ENCODE data around the gene PRPS1L1.

The PRPS1L1 gene

DNA sequence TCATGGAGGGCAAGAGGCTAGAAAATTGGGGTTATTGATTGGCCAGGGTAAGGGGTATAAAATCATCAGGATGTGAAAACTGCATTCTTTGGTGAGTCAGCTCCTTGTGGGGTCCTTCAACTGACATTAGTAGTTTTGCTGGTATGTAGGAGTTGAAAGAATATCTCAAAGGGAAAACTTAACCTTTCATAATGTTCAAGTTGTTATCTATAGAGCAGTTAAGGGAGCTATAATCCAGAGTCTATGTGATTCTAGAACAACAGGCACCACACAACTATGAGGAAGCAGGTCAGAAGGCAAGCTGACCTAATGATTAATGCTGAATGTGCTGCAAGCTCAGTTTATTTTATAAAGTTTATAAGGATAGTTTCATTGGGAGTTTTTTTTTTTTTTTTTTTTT lies 13.7 kb downstream of the PRPS1L1 start:
- DNase-seq, result no peak

DNA sequence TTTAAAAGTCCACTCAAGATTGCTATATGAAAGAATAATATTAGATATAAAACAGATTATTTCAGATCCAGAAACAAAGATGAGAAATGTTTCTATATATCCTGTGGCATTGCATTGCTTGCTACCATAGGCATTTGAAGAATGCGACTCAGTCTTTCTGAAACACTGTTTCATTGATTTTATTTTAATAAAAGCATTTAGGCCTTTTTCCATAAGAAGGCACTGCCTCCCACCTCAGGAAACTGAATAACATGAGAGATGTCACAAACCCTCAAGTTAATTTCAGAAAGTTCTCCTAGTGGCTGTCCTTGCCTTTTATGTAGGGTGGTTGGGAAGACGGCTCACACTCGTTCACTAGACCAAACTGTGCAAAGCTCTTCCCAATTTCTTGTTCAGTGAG lies 23.3 kb downstream of the PRPS1L1 start:
- no peak for DNase-seq

DNA sequence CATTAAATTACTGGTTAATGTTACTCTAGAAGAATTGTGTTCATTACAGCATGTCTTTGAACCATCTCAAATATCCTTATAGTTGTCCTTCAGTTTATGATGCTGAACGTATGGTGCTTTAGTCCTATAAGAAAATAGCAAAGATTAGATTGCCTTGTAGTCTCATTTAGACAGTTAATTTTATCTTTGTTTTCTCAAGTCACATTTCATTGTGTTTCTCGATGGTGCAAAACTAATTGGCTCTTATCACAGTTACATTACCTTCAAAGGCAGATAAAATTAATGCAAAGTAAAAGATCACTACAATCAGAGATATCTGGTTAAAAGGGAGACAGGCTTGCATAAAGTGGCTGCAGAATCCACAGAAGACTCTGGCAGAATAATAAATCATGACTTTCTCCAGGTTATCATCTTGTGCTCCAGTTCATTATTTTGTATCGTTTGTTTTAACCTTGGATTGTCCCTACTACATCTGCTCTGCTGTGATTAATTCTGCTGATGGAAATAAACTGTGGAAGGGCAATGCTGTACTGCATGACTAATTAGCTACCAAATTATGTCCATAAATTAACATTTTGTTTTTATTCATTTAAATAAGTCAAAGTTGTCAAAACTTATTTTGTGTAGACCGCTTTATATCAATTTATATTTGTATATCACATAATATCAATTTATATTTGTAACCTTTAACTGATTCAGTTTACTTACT lies 24.2 kb downstream of the PRPS1L1 start:
- no peak for DNase-seq

DNA sequence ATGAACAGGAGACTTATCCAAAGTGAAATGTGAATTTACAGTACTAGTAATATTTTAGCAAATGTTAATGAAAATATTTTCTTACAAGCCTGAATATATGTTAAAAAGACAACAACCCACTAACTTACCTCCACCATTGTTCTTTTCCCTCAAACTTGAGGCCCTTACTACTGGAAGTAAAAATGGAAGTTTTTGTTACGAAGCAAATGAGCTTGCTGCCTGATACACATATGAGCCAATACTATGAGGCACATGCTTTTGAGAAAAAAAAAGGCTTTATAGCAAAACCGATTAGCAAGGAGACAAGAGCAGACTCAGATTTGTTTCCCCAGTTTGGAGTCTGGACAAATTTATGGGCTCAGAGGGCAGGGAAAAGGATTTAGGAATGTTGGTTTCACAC lies 29.0 kb downstream of the PRPS1L1 start:
- DNase-seq, result no peak

DNA sequence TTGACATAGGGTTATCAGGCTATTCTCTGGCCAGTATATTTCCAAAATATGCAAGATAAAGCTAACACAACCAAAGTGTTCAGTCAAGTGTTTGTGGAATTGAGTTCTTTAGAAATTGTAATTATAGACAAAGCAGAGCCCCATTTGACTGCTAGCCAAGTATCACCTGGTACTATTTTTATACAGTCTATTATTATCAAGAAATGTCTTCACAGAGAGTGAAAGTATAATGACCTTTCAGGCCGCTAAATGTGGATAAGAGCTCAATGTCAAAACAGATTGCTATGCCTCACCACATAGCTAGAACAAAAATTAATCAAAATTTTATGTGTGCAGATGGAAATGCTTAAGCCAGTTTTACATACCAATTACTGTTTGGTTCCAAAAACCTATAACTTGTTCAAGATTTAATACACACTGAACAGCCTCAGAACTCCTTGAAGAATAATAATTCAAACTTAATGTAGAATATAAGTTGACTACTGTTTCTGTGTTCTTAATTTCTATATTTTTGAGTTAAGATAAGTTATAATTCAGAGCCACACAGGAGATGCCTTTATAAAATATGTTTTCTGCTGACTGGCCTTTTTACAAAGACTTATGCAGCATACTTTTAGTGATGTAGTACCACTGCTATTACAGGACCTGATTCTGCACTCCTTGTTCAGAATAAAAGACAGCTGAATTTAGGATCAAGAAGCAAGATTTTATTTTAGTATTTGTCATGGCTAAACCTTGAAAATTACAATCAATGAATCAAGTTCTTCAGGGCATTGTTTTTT lies 31.0 kb downstream of the PRPS1L1 start:
- DNase-seq, result no peak

DNA sequence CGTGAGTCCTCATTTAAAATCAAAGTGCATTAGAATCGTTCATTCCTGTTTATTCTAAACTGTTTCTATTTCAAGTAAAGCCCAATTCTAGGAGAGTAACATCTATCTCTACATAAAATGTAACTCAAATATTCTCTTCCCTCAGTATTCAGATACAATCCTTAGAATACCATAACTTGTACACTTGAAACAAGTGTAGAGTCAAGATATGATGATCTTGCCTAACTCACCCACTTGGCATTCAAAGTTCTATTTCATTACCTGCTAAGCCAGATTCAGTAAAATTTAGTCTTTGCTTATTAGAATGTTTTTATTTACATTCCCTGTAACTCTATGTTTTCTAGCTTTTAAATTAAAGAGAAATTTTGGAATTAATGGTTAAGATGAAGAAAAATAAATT lies 31.6 kb downstream of the PRPS1L1 start:
- DNase-seq, result no peak

DNA sequence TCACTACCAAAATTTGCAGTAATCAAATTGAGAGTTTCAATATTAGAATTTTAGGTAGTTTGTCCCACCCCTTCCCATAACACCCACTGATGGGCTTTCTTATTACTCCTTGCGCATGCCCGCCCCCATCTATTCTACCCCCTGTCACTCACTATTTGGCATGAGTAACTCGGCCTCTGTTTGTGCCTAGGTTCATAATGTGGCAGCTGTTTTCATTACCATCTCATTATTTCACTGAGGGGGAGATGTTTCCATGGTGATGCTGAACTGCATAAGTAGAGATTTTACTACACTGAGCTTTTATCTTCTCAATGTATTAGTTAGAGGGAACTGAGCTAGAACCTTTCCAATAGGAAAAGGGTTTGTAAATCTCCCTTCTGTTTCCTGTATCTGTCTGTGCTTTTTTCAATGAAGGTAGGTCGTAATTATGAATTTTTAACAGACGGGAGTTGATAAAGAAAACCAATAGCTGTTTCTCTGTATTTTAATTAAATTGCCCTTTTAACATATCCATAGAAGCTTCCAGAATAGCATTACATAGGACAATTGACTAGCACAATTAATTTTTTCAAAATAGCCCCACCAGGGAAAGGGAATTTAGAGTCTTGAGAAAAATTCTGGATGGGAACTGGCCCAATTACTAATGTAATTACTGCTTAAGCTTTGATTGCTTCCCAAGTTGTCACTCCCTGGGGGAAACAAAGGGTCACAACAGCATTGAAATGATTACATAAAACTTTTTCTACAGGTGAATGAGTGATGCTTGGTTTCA lies 33.4 kb downstream of the PRPS1L1 start:
- DNase-seq, result peak in 1 of 2 donors; percentile 6

DNA sequence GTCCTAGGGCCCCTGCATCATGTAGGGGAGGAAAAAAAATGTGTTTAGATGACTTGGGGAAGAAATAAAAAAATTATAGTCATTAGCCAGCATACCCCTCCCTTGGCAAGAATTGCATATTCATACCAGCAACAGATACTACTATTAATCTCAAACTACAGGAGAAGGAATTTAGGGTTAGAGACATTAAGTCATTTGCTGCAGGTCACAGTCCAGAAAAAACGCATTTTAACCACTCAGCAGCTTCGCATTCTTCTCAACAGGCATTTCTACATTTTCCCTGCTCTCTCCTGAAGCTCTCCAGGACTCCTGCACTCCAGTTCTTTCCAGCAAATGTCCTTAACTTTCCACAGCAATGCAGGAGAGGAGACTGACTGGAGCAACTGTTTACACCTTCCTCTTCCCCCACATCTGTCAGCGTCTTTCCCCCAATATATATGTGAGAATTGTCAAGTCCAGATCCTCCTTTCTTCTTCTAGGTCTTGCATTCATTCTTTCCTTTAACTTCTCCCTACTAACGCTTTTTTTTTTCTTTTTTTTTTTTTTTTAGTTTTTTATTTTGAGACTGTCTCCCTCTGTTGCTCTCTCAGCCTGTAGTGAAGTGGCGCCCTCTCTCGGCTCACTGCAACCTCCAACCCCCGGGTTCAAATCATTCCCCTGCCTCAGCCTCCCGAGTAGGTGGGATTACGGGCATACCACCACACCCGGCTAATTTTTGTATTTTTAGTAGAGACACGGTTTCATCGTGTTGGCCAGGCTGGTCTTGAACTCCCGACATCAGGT lies 35.6 kb downstream of the PRPS1L1 start:
- DNase-seq, result peak in 1 of 2 donors; percentile 15

DNA sequence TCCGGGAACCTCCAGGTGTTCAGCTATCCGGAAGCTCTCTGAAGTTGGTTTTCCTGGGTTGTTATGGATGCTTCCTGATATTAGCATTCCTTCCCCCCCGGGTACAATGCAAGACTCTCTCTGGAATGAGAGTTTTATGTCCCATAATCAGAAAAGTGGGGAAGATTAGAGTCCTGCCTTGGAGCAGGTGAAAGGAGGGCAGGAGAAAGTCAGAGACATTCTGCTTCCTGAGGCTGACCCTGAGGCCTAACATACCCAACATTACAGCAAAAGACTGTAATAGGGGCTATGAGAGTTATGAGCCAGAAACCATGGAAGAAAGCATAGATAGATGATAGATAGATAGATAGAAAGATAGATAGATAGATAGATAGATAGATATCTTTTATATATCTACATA lies 36.9 kb downstream of the PRPS1L1 start:
- DNase-seq, result no peak

DNA sequence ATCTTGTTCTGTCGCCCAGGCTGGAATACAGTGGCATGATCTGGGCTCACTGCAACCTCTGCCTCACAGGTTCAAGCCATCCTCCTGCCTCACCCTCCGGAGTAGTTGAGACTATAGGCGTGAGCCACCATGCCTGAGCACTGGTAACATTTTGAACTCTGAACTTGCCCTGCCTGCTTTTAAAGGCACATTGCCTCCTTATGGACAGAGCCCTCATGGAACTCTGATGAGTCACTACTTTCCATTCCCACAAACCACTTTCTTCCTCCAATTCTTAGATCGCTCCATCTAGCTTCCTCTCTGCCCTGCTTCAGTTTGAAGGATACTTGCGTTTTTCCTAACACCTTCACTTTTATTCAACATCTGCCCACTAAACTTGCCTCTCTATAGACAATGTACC lies 38.1 kb downstream of the PRPS1L1 start:
- DNase-seq, result no peak

DNA sequence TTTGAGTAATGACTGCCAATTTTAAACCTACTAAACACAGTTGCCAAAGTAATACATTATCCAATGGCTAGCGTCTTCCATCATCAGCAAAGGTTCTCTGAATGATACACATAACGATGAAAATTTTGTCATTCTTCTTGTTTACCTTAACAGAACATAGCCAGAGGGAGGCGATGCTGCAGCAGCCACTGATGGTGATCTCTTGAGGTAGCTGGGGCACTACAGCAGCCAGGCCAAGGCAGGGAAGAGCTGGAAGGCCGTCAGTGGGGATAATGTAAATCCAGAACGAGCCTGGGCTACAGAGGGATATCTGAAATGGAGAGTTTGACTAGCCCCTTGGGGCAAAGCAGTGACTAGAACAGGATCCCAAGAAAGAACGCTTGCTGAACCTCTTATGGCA lies 38.8 kb downstream of the PRPS1L1 start:
- no peak for DNase-seq

DNA sequence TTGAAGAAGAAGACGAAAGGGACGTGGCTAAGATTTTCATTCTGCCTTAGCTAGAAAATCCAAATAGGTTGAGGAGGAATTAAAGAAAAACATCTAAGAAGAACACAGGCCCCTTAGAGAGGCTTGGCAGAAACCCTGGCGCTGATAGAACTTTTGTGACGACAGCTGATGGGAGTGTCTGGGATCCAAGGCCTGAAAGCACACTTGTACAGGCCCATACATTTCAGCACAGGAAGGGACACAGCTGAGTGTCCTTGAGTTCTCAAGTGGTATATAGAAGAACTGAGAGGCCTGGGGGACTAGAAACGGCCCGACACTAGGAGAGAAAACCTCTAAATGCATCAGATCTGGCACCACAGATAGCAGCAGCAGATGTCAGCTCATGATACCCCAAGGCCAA lies 39.5 kb downstream of the PRPS1L1 start:
- no peak for DNase-seq

DNA sequence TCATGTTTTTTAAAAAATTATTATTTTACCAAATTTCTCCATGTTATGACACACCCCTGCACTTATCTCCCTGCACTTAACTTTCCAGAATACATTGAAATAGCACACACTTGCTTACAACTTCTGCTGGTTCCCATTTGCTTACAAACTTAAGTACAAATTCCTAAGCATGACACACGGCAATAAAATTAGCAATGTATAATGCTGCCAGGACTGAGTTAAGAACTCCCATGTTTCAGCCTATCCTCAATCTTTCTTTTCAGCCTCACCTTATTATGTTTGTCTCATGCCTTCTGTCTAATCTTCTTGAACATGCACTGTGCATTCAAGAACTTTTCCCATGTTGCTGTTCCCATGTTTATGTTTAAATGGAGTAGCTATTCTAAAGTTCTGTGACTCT lies 40.8 kb downstream of the PRPS1L1 start:
- DNase-seq, result no peak

DNA sequence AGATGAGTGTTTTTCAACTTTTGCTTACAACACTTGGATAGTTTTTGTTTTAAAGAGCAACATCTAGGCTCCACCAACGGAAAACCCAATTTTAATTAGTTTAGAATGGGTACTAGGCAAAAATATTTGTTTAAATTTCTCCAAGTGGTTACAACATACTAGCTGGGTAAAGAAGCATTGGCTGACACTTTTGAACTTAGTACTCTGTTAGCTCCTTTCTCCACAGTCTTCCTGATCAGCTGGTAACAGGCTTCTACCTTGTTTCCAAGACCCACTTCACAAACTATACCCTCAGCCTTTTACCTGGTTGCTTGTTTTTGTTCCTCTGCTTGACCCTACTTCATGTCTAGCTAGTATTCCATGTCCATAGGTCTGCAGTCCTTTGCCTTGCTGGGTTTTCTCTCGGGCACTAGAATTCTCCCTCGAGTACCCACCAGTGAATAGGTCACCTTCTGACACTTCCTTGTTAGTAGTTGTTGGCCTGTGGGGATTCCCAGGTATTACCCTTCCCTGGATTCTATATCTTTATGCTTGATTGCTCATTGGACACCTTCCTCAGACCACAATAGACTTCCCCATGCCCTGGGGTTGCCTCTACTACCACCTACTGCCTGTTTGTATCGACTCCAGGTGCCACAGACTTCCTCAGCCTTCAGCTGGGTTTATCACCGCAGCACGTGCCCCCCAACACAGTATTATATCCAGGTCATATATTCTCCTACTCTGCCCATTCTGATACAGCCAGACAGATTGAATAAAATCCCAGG lies 42.0 kb downstream of the PRPS1L1 start:
- no peak for DNase-seq

DNA sequence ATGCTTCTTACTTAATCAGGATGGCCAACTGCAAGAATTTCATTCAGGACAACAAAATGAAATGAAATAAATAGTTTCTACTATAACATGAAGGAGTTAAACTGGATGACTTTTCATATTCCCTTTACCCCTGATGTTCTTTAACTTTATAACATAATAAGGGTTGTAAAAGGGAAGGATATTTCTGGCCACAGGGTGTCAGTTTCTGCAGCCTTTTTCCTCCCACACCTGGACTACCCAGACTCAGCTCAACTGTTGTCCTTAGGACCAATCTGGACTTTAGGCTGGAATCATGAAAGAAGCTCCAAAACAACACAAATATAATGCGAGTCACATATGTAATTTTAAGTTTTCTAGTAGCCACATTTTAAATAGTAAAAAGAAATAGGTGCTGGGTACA lies 43.4 kb downstream of the PRPS1L1 start:
- DNase-seq, result no peak

DNA sequence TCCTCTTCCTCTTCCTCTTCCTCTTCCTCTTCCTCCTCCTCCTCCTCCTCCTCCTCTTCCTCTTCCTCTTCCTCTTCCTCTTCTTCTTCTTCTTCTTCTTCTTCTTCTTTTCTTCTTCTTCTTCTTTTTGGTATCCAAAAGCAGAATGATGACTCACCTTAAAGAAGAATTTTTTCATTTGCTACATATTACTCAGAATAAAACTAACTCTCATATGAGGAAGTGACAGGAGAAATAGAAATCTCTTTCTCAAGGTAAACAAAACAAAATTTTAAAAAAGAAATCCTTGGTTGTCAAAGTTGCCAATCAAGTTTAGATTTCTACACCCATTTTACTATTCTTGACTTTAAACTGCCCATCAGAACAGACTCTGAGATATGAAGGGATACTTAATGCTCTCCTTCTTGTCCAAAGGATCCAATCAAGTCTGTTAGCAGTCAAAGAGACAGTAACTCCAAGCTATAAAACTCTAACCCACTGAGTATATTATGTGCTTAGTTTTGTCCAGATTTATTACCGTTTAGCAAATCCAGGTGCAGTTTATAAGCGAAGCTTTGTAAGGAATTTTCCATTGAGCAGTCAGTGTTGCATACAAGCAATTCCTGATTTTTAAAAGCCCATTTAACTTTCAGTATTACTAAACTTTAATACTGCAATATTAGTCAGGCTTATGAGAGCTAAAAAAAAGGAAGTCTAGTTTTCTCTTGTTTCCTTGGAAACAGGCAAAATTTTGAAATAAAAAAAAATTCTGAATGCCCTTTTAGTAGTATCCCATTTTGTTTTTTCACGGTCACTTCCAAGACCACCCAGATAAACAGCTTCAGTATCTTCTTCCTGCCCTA lies 44.2 kb downstream of the PRPS1L1 start:
- no peak for DNase-seq

DNA sequence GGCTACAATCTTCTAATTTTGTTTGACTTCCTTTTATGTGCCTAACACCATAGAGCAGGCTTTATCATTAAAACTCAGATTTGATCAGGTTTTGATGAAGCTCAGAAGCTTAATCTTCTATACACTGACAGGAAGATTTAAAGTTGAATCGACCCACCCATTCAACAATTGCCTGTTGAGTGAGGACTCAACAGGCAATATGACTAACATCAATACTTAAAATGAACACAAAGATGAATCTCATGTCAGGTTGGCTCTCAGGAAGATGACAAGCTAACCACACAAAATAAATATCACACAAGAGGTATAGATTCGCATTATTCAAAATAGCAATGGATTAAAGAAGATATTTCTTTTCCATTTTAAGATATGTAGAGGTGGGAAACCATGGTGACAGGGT lies 50.7 kb downstream of the PRPS1L1 start:
- DNase-seq, result no peak

Data from stimulated activated CD4-positive, alpha-beta T cell treated with anti-CD3 and anti-CD28 coated beads, Interleukin-2, amount 100 ng/mL, for 48 hours (primary cell).